ENCODE measurements around the gene PRR33.

PRR33 gene

DNA sequence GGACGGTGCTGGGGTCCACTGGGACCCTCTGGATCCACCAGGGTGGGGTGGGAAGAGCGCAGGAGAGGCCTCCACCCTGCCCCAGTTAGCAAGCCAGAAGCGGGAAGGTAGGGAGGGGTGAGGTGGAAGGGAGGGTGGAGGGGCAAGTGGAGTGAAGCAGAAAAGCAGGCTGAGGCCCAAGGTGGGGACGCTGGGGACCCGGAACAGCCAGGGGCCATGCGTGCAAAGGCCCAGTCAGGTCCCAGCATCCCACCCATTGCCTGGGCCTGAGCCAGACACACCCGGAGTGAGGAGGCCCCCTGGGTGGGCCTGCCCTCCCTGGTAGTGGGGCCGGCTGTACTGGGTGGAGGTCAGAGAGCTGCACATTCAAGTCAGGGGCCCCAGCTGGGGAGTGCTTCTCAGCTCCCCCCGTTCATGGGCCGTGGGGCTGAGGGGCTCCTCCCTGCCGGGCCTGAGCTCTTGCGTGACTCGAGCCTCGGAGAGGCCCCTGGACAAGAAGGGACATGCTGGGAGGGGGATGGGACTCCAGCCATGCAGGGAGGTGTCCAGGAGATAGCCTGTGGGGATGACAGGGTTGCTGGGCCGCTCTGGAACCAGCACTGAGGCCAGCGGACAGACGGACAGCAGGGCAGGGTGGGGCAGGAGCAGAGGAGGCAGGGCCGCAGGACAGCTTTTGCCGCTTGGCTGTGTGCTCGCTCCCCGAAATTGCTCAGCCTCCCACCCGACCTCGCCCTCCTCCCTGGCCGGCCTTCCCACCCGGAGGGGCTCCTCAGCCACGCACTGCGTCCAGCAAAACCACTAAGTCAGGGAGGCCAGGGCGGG is 35.5 kb upstream of the PRR33 start:
- H3K9me3 ChIP-seq (ENCODE audit: insufficient read depth, low read depth, low read length), result no peaks in the 10 kb centered on the region
- no peak for TF ChIP-seq CTCF (conservative IDR thresholded peaks at IDR 0.05; ENCODE audit: low read length)
- no peak for TF ChIP-seq EZH2phosphoT487 (IDR thresholded peaks at IDR 0.05; ENCODE audit: borderline replicate concordance)
- H3K4me1 ChIP-seq (ENCODE audit: insufficient read depth, low read length, poor library complexity, severe bottlenecking), result peaks cover 5% of the 10 kb centered on the region
- no peaks in the 10 kb centered on the region for H3K27me3 ChIP-seq (ENCODE audit: insufficient read depth, low read length, poor library complexity, severe bottlenecking)
- H3K4me2 ChIP-seq (ENCODE audit: low read depth, low read length, poor library complexity, severe bottlenecking), result no peak overlapping the region
- H3K4me3 ChIP-seq (ENCODE audit: low read length, poor library complexity, severe bottlenecking), result no peak overlapping the region
- H3K79me2 ChIP-seq (ENCODE audit: insufficient read depth, low read length), result no peaks in the 10 kb centered on the region
- H3F3A ChIP-seq (ENCODE audit: low read depth), result no peaks in the 10 kb centered on the region
- H2AFZ ChIP-seq (ENCODE audit: low read length), result no peak overlapping the region
- H3K36me3 ChIP-seq (ENCODE audit: insufficient read depth, low read length), result no peaks in the 10 kb centered on the region
- H4K20me1 ChIP-seq (ENCODE audit: insufficient read depth, low read length, poor library complexity, severe bottlenecking), result no peaks in the 10 kb centered on the region
- no peaks in the 10 kb centered on the region for H3K9me2 ChIP-seq (replicated peaks; ENCODE audit: low read depth, low read length)
- H3K9ac ChIP-seq (ENCODE audit: low read depth, low read length, poor library complexity, severe bottlenecking), result no peak overlapping the region

GRCh38 chr11:1926156-1927025 is 34.7 kb upstream of the PRR33 start:
- TF ChIP-seq EZH2phosphoT487 (IDR thresholded peaks at IDR 0.05; ENCODE audit: borderline replicate concordance) (no peak), CTCF (conservative IDR thresholded peaks at IDR 0.05; ENCODE audit: low read length) (no peak)
- no peaks in the 10 kb centered on the region for H3K27me3 ChIP-seq (ENCODE audit: insufficient read depth, low read length, poor library complexity, severe bottlenecking)
- peaks cover 5% of the 10 kb centered on the region for H3K4me1 ChIP-seq (ENCODE audit: insufficient read depth, low read length, poor library complexity, severe bottlenecking)
- no peaks in the 10 kb centered on the region for H4K20me1 ChIP-seq (ENCODE audit: insufficient read depth, low read length, poor library complexity, severe bottlenecking)
- H3K36me3 ChIP-seq (ENCODE audit: insufficient read depth, low read length), result no peaks in the 10 kb centered on the region
- no peaks in the 10 kb centered on the region for H3K9me3 ChIP-seq (ENCODE audit: insufficient read depth, low read depth, low read length)
- no peak overlapping the region for H2AFZ ChIP-seq (ENCODE audit: low read length)
- H3K79me2 ChIP-seq (ENCODE audit: insufficient read depth, low read length), result no peaks in the 10 kb centered on the region
- H3K9me2 ChIP-seq (replicated peaks; ENCODE audit: low read depth, low read length), result no peaks in the 10 kb centered on the region
- H3K9ac ChIP-seq (ENCODE audit: low read depth, low read length, poor library complexity, severe bottlenecking), result no peak overlapping the region
- no peak overlapping the region for H3K4me2 ChIP-seq (ENCODE audit: low read depth, low read length, poor library complexity, severe bottlenecking)
- H3F3A ChIP-seq (ENCODE audit: low read depth), result no peaks in the 10 kb centered on the region
- H3K4me3 ChIP-seq (ENCODE audit: low read length, poor library complexity, severe bottlenecking), result no peak overlapping the region

DNA sequence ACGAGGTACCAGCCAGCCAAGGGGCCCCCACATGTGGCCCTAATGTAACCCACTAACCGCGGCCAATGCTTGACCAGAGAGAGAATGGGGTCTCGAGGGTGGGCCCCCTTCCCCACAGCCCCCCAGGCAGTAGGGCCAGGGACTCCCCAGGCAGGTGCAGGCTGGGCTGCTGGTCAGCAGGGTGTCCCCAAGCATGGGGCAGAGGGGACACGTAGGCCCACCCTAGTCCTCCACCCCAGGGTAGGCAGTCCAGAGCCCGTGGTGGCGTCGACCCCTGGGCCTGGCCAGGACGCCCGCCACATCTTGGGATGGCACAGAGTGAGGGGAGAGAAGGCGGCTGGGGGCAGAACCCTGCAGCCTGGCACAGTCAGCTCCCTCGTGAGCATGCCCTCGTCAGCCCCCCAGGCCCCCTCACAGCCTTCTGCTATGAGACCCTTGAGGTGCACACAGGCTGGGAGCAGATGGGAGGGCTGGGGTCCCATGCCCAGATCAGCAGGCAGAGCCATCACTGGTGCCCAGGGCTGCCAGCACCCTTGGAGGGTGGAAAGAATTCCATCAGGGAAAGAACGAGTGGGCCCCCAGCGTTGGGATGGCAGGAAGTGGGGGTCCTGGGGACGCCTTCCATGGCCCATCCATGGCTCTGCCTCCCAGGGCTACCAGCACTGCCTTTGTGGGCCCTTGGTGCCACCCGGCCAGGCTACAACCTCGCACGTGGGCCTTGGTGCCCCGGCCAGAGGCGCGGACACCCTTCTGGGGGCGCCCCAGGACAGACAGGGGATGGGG is 33.9 kb upstream of the PRR33 start:
- H2AFZ ChIP-seq (ENCODE audit: low read length), result no peak overlapping the region
- no peak overlapping the region for H3K4me2 ChIP-seq (ENCODE audit: low read depth, low read length, poor library complexity, severe bottlenecking)
- no peak overlapping the region for H3K9ac ChIP-seq (ENCODE audit: low read depth, low read length, poor library complexity, severe bottlenecking)
- TF ChIP-seq CTCF (conservative IDR thresholded peaks at IDR 0.05; ENCODE audit: low read length) (no peak), EZH2phosphoT487 (IDR thresholded peaks at IDR 0.05; ENCODE audit: borderline replicate concordance) (no peak)
- H3K79me2 ChIP-seq (ENCODE audit: insufficient read depth, low read length), result no peaks in the 10 kb centered on the region
- H4K20me1 ChIP-seq (ENCODE audit: insufficient read depth, low read length, poor library complexity, severe bottlenecking), result no peaks in the 10 kb centered on the region
- no peaks in the 10 kb centered on the region for H3K9me3 ChIP-seq (ENCODE audit: insufficient read depth, low read depth, low read length)
- H3K27me3 ChIP-seq (ENCODE audit: insufficient read depth, low read length, poor library complexity, severe bottlenecking), result no peaks in the 10 kb centered on the region
- no peaks in the 10 kb centered on the region for H3K9me2 ChIP-seq (replicated peaks; ENCODE audit: low read depth, low read length)
- H3K4me3 ChIP-seq (ENCODE audit: low read length, poor library complexity, severe bottlenecking), result no peak overlapping the region
- H3K4me1 ChIP-seq (ENCODE audit: insufficient read depth, low read length, poor library complexity, severe bottlenecking), result peaks cover 5% of the 10 kb centered on the region
- no peaks in the 10 kb centered on the region for H3K36me3 ChIP-seq (ENCODE audit: insufficient read depth, low read length)
- H3F3A ChIP-seq (ENCODE audit: low read depth), result no peaks in the 10 kb centered on the region
